Cardiac septum (tissue), 1 donor: Measurements from ENCODE around the gene TMPRSS11D. TPM values are rescaled to one million over a fixed set of nuclear protein-coding genes. Genes with fewer than 3 reads are reported as not detected.

Experiments used
- DNase-seq: peaks from one replicate; pipeline ENCODE4 v3.0.0-alpha.2; 2020; ENCODE audit warnings: low spot score
- intact Hi-C: fragments of 100-400 bp; cut with DNase I; formaldehyde crosslinking; loops from one replicate; pipeline ENCODE4 v1.14.0; 2022
- total RNA-seq: library from RNA; stranded (reverse); fragmentation: NEBNext Ultra II Directional; extraction: Animal tissue kit (Norgen Biotek cat#: 25700); gene quantifications from one replicate; pipeline ENCODE4 v1.2.1, GENCODE V29; 2021
- donor health status: DM: no; HTN: no; CAD: no.

Gene TMPRSS11D
- total RNA-seq, 1 donor from 2014 or later: not detected

DNA sequence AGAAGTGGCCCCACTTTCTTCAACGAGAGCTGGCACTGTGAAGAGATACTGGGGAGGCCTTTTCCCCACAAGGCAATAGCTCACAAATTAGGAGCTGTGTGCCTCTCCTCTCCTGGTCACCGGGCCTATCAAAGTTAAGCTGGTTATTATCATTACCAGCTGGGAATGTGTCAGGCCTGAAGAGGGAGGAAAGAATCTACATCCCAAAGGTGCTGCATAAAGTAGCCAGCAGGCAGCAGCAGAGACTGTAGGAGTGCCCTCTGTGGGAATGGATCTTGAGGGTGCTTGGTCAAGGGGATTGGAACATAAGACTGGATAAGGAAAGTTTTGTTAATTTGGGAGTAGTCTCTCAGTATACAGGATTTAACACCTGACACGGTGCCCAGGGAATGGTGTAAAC, 9.1 kb upstream of the TMPRSS11D start:
- no peak for DNase-seq
- intact Hi-C loops: no loop called here

DNA sequence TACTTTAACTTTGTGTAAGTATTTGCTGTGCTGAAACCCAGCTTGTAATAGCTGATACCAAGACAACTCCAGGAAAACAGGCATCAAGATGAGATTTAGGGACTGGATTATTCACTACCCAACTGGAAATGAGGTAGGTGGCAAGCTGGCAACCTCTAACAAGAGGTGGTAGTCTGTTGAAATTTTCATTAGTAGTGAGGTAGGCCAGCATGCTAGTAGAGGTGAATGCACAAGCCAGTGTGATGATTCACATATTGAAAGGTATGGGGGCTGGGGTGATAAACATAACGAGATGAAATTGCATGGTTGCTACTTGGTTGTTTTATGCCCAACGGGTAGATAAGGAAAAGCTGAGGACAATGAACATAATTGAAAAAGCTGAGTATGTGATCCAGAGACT, 8.5 kb upstream of the TMPRSS11D start:
- DNase-seq: no peak
- intact Hi-C loops: no loop called here

DNA sequence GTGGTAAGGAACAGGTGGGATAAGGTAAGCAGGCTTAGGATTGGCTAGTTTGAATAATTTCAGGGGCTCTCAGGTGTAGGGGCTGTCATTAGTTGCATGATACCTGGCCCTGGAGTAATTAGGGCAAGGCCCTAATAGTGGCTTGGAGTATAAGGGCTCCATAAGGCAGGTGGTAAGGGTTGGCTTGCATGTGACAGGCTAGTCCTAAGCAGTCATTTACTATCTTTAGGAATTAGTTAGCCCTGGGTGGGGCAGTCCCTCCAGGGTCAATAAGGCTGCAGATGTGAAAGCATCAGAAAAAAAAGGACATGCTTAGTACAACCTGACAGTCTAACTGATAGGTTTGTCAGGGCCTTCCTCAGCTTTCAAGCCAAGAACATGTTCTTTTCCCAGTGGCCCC, 7.8 kb upstream of the TMPRSS11D start:
- intact Hi-C loops: no loop called here
- DNase-seq: no peak

DNA sequence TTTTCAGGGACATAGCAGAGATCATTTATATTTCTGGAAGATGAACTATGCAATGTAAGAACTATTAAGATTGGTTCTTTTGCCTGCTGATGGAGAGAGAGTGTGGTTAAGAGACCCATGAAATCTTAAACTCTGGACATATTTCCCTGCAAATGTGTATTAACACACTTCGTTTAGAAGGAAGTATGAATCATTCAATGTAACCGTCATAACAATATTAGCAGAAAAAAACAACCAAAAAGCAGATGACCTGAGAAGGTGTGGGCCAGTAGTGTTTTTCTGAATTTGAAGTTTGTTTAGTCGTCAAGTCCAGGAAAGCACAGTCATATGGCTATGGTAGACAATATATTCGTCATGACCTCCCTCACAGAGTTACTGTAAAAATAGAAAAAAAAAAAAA, 2.5 kb upstream of the TMPRSS11D start:
- DNase-seq: no peak
- intact Hi-C loops: no loop called here

DNA sequence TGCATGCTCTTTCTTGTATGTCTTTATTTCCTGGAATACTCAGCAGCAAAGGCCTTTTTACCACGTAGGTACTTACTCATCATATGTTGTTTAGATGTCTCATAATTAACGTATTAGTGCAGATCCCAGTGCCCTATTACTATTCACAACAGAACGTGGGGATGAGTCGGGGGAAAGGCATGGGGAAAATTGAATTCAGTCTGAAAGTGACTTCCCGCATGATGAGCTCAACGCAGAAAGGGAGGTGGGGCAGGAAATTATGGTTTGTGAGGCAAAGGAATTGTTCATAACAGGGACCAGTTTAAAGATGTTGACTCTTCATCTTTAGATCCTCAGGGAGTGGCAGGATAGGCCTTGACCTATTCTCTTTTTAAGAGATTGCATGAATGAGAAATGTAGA, 2.0 kb upstream of the TMPRSS11D start:
- no peak for DNase-seq
- intact Hi-C loops: no loop called here

DNA sequence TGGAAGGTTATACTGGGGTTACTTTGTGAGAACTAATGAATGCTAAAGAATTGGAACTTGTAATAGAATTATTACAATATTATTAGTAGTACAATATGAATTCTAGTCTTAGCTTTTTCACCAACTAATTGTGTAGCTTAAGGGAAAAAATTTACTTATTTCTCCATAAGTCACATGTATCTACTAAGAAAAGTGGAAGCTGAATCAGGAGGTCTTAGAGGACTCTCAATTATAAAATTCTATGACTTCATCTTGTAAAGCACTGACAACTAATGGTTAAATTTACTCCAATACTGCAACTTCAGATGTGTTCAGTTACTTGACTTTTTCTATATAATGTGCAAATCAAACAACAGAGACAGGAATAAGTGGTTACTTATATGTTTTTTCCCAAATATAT, 899 bp upstream of the TMPRSS11D start:
- no peak for DNase-seq
- intact Hi-C loops: no loop called here

DNA sequence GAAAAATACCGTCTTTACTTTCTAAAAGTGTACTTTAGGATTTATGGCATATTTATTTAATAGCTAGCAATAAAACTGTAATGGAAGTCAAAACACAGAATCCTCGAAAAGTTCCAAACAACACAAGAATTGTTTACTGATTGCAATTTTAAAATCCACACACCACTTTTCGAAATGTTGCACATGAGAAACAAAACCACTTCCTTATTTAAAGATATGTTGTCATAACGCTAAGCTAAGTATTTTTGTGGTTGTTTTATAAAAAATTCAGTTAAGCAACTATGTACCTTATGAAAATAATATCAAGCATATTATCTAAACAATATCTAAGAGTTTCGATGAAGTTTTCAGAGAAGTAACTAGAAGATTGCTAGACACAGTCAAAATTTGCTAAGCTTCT, 344 bp downstream of the TMPRSS11D start:
- intact Hi-C loops: no loop called here
- no peak for DNase-seq

- intact Hi-C loops: no loop called here
- DNase-seq: no peak
Measured at GRCh38 chr4:67880866-67881610, 2.8 kb downstream of the TMPRSS11D start.

- intact Hi-C loops: no loop called here
- no peak for DNase-seq
Measured at GRCh38 chr4:67879486-67879885, 4.3 kb downstream of the TMPRSS11D start.

GRCh38 chr4:67877086-67877485, 6.7 kb downstream of the TMPRSS11D start:
- intact Hi-C loops: no loop called here
- DNase-seq: no peak

DNA sequence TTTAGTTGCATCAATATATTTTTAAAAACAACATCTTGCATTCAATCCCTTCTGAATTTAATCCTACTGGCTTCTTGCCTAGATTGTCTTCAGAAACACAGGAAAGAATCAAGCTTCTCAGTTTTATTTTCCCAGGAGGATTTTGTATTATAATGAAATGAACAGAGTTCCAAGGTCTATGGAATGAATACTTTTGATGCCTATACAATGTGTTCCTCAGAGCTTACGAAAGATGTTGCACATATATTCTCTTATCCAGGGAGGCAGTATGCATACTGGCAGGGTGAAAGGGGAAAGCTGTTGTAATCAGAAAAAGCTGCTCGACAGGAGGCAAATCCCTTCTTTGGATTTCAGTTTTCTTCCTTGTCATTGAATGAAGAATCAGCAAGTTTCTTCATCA, 8.8 kb downstream of the TMPRSS11D start:
- intact Hi-C loops: no loop called here

DNA sequence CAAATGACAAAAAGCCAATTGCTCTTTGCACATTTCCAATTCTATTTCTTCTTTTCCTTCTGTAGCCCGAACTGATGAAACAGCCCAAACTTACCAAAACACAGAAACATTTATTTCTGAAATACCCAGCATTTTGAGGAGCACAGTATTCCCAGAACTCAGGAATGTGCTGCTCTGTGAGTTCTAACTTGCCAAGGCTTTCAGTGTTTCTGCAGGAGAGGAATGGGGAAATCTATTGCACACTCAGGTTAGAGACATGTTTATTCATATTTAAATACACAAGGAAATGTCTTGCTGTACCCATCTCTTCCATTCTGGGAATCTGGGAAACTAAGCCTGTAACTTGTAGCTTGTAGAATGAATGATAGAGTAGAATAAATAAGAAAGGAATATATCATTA, 10.7 kb downstream of the TMPRSS11D start:
- intact Hi-C loops: no loop called here

More for the DNA sequence above, 8.8 kb downstream of the TMPRSS11D start:
- DNase-seq: no peak

GRCh38 chr4:67871867-67872266, 11.9 kb downstream of the TMPRSS11D start:
- DNase-seq: no peak
- intact Hi-C loops: no loop called here

More for the DNA sequence above, 10.7 kb downstream of the TMPRSS11D start:
- DNase-seq: no peak

DNA sequence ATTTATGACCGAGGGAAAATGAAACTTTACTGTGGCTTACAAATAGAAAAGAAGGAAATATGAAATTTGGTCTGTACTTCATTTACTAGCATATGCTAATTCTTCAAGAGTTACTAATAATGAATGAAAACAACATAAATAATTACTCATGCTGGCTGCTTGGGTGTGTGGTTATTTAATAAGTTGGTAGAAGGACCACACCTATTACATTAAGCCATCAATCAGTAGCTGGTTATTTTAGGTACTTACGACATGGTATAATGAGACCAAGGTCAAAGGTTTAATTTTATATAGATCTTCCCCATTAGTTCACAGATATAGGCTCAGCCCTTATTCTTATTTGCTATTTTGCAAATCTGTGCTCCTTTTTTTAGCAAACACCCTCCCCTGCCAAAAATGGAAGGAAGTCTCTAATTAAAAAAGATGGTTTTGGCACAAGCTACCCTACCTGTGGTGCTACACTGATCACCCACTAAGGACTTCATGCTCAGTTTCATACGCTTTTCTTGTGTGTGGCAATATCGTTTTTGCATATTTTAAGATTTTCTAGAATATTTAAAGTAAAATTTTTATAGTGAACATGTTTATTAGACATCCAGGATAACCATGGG, 14.1 kb downstream of the TMPRSS11D start:
- intact Hi-C loops: no loop called here
- no peak for DNase-seq

- DNase-seq: no peak
- intact Hi-C loops: no loop called here
Measured at GRCh38 chr4:67861513-67861912, 22.3 kb downstream of the TMPRSS11D start.

DNA sequence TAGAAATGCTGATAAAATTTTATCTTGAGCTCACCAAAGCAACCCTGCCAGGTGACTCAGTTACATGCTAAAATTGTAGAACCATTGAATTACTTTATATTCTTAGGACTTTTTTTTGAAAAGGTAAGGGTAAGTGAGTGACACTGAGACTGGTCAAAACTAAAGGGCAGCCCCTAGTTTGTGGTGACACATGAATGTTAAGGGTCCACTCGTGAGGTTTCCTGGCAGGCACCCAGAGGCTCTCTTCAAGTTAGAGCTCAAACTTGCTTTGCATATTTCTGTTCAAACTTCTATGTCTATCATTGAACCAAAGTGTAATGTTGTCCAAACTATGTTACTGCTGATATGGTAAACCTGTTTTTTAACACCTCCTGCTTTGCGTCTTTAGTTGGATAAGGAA, 30.5 kb downstream of the TMPRSS11D start:
- intact Hi-C loops: no loop called here
- DNase-seq: no peak

DNA sequence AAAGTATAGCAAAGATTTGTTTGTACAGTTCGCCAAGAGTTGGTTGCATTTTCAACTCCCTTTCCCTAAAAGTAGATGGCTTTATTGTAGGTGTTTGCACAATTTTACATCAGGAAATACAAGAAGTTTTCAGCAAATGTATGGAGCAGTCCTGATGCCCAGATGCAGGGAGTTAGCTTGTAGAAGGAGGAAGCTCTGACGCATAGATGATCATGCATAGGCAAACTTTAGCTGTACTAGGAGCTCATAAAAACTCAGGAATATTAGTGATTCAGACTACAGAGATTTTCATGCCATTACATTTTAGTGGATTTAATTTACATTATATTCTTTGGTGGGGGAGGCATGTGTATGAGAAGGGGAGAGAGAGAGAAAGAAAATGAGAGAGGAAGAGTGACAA, 62.9 kb downstream of the TMPRSS11D start:
- intact Hi-C loops: no loop called here
- no peak for DNase-seq

- no peak for DNase-seq
- intact Hi-C loops: no loop called here
Measured at GRCh38 chr4:67810011-67810410, 73.8 kb downstream of the TMPRSS11D start.

GRCh38 chr4:67809502-67809901, 74.3 kb downstream of the TMPRSS11D start:
- intact Hi-C loops: no loop called here
- DNase-seq: no peak

GRCh38 chr4:67796810-67797209, 87.0 kb downstream of the TMPRSS11D start:
- DNase-seq: no peak
- intact Hi-C loops: no loop called here

- intact Hi-C loops: no loop called here
- DNase-seq: no peak
Measured at GRCh38 chr4:67790721-67791120, 93.1 kb downstream of the TMPRSS11D start.

DNA sequence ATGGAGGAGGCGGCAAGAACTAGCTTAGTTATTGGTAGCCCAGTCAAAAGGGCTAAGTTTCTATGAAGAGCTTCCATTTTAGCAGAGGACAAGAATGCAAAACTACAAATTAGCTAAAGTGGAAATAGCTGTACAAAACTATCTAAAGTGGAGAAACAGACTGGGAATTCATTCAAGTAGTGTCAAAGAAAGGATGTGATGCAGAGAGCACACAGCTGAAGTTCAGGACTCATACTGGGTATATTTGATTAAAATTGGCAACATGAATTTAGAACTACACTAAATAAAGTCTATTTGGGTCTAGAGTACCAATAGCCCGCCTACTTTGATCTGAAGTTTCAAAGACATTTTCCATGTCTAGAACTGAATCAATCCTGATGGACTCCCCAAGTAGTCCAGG, 96.5 kb downstream of the TMPRSS11D start:
- no peak for DNase-seq
- intact Hi-C loops: no loop called here
